H9 (cell line): ENCODE data around the gene NUDT8. TPM values are rescaled to one million over a fixed set of nuclear protein-coding genes. Genes with fewer than 3 reads are reported as not detected.
"Not testable (repeated sequence)": the region's sequence is repeated elsewhere in the genome, so short reads cannot be mapped to it uniquely, and the experiment has no call there.

Source experiments
- DNase-seq: peaks from one replicate; pipeline ENCODE4 v3.0.0-alpha.2; 2017
- H2AFZ ChIP-seq: one replicate; pipeline ENCODE4 v1.6.1; 2013; ENCODE audit warnings: mild to moderate bottlenecking, low read length, control low read depth, moderate library complexity
- H2AK5ac ChIP-seq: 2 replicates; pipeline ENCODE4 v1.6.1; 2013; ENCODE audit warnings: low read length, control low read depth, mixed read lengths; ENCODE audit not compliant: insufficient read length
- H2BK120ac ChIP-seq: one replicate; pipeline ENCODE4 v1.6.1; 2013; ENCODE audit warnings: low read depth, mild to moderate bottlenecking, low read length, control low read depth, inconsistent platforms; ENCODE audit not compliant: poor library complexity, severe bottlenecking
- H2BK12ac ChIP-seq: 2 replicates; pipeline ENCODE4 v1.6.1; 2013; ENCODE audit warnings: low read length, control low read depth, mixed read lengths, low read depth; ENCODE audit not compliant: insufficient read length
- H2BK15ac ChIP-seq: 2 replicates; pipeline ENCODE4 v1.6.1; 2013; ENCODE audit warnings: low read depth, low read length, control low read depth
- H2BK20ac ChIP-seq: one replicate; pipeline ENCODE4 v1.6.1; 2013; ENCODE audit warnings: low read depth, mild to moderate bottlenecking, low read length, control low read depth, inconsistent platforms; ENCODE audit not compliant: poor library complexity, severe bottlenecking
- H2BK5ac ChIP-seq: 2 replicates; pipeline ENCODE4 v1.6.1; 2013; ENCODE audit warnings: low read length, control low read depth, mixed read lengths; ENCODE audit not compliant: insufficient read length
- H3K14ac ChIP-seq: 2 replicates; pipeline ENCODE4 v1.6.1; 2013; ENCODE audit warnings: low read length, control low read depth; ENCODE audit not compliant: insufficient read depth
- H3K18ac ChIP-seq: 2 replicates; pipeline ENCODE4 v1.6.1; 2013; ENCODE audit warnings: low read depth, mild to moderate bottlenecking, mixed read lengths, low read length, control low read depth; ENCODE audit not compliant: insufficient read length
- H3K23ac ChIP-seq: 2 replicates; pipeline ENCODE4 v1.6.1; 2013; ENCODE audit warnings: low read length, control low read depth, mixed read lengths, low read depth; ENCODE audit not compliant: insufficient read length
- H3K23me2 ChIP-seq: 2 replicates; pipeline ENCODE4 v1.6.1; 2013; ENCODE audit warnings: low read depth, mild to moderate bottlenecking, mixed read lengths, low read length, control low read depth; ENCODE audit not compliant: insufficient read length, poor library complexity, severe bottlenecking
- H3K27ac ChIP-seq: 2 replicates; pipeline ENCODE4 v1.5.1; 2013; ENCODE audit warnings: low read length, control low read depth, mixed read lengths, low read depth; ENCODE audit not compliant: insufficient read length
- H3K27me3 ChIP-seq: 2 replicates; pipeline ENCODE4 v1.6.1; 2013; ENCODE audit warnings: low read length, control low read depth, inconsistent platforms; ENCODE audit not compliant: insufficient read depth
- H3K4ac ChIP-seq: 2 replicates; pipeline ENCODE4 v1.6.1; 2013; ENCODE audit warnings: low read depth, mild to moderate bottlenecking, control low read depth, inconsistent platforms, low read length, moderate library complexity
- H3K4me1 ChIP-seq: 2 replicates; pipeline ENCODE4 v1.6.1; 2013; ENCODE audit warnings: low read length, control low read depth, inconsistent platforms; ENCODE audit not compliant: insufficient read depth
- H3K4me2 ChIP-seq: 2 replicates; pipeline ENCODE4 v1.6.1; 2013; ENCODE audit warnings: low read length, control low read depth, mixed read lengths; ENCODE audit not compliant: insufficient read length, insufficient read depth
- H3K56ac ChIP-seq: 2 replicates; pipeline ENCODE4 v1.6.1; 2013; ENCODE audit warnings: low read depth, mild to moderate bottlenecking, mixed read lengths, low read length, control low read depth; ENCODE audit not compliant: insufficient read length
- H3K79me1 ChIP-seq: 2 replicates; pipeline ENCODE4 v1.6.1; 2013; ENCODE audit warnings: low read depth, mild to moderate bottlenecking, moderate library complexity, low read length, control low read depth, inconsistent platforms; ENCODE audit not compliant: insufficient read depth, poor library complexity, severe bottlenecking
- H3K79me2 ChIP-seq: 2 replicates; pipeline ENCODE4 v1.6.1; 2013; ENCODE audit warnings: low read length, control low read depth, inconsistent platforms; ENCODE audit not compliant: insufficient read depth
- H3K9ac ChIP-seq: 2 replicates; pipeline ENCODE4 v1.6.1; 2013; ENCODE audit warnings: low read length, control low read depth, mixed read lengths; ENCODE audit not compliant: insufficient read length; ENCODE audit errors: extremely low read depth
- H3K9me3 ChIP-seq: one replicate; pipeline ENCODE4 v1.6.1; 2013; ENCODE audit warnings: low read depth, low read length, inconsistent platforms; ENCODE audit not compliant: control insufficient read depth
- H3T11ph ChIP-seq: one replicate; pipeline ENCODE4 v1.6.1; 2013; ENCODE audit warnings: mild to moderate bottlenecking, low read length, control low read depth, inconsistent platforms
- H4K20me1 ChIP-seq: one replicate; pipeline ENCODE4 v1.6.1; 2013; ENCODE audit not compliant: control insufficient read depth, insufficient read length, insufficient read depth
- H4K5ac ChIP-seq: 2 replicates; pipeline ENCODE4 v1.6.1; 2013; ENCODE audit warnings: low read depth, mild to moderate bottlenecking, mixed read lengths, low read length, control low read depth; ENCODE audit not compliant: insufficient read length
- H4K8ac ChIP-seq: replicated peaks from 2 replicates; pipeline ENCODE4 v1.6.1; 2013; ENCODE audit warnings: low read length, control low read depth, mixed read lengths, low read depth; ENCODE audit not compliant: insufficient read length
- H4K91ac ChIP-seq: 2 replicates; pipeline ENCODE4 v1.6.1; 2013; ENCODE audit warnings: low read depth, mild to moderate bottlenecking, moderate library complexity, mixed read lengths, low read length, control low read depth; ENCODE audit not compliant: insufficient read length
- H3K27ac Mint-ChIP-seq, 3 experiments: 2 replicates in 2 of 3; 3 replicates in 1 of 3; pipeline ENCODE4 v1.8.0; 2020 to 2021; ENCODE audit warnings: mixed read lengths in 3 of 3, mild to moderate bottlenecking in 1 of 3, moderate library complexity in 1 of 3
- H3K27me3 Mint-ChIP-seq: 2 replicates; pipeline ENCODE4 v1.8.0; 2021; ENCODE audit warnings: low read depth, mild to moderate bottlenecking, moderate library complexity, mixed read lengths
- H3K36me3 Mint-ChIP-seq, 3 experiments: 2 replicates in 2 of 3; 3 replicates in 1 of 3; pipeline ENCODE4 v1.8.0; 2020 to 2021; ENCODE audit warnings: low read depth in 3 of 3, mixed read lengths in 3 of 3; ENCODE audit not compliant: insufficient read depth in 1 of 3
- H3K4me1 Mint-ChIP-seq, 2 experiments: 2 replicates each; pipeline ENCODE4 v1.8.0; 2020; ENCODE audit warnings: mixed read lengths in 2 of 2
- H3K4me3 Mint-ChIP-seq, 2 experiments: 2 replicates in 1 of 2; 3 replicates in 1 of 2; pipeline ENCODE4 v1.8.0; 2020 to 2021; ENCODE audit warnings: mild to moderate bottlenecking in 2 of 2, mixed read lengths in 2 of 2, moderate library complexity in 1 of 2
- H3K9me3 Mint-ChIP-seq, 2 experiments: 2 replicates in 1 of 2; 3 replicates in 1 of 2; pipeline ENCODE4 v1.8.0; 2020; ENCODE audit warnings: mild to moderate bottlenecking in 2 of 2, mixed read lengths in 2 of 2, moderate library complexity in 1 of 2
- WGBS: extraction: QIAGEN DNeasy Blood & Tissue Kit; methylation state at CpG from one replicate; pipeline ENCODE4 v1.1.7; 2013; ENCODE audit warnings: missing lambda C conversion rate, low lambda C conversion rate, mixed read lengths; ENCODE audit not compliant: insufficient read length; ENCODE audit errors: extremely low coverage; 5-methylcytosine and 5-hydroxymethylcytosine counted together
- total RNA-seq: library from RNA; stranded (reverse); gene quantifications from 2 replicates; pipeline ENCODE4 v1.2.1, GENCODE V29; 2021

The NUDT8 gene
- total RNA-seq, 1 experiment from 2014 or later = 6.5 TPM

- WGBS = no CpG with 5 or more reads among the region's 33 CpGs
Measured at GRCh38 chr11:67619683-67620618, 9.8 kb downstream of the NUDT8 start.

DNA sequence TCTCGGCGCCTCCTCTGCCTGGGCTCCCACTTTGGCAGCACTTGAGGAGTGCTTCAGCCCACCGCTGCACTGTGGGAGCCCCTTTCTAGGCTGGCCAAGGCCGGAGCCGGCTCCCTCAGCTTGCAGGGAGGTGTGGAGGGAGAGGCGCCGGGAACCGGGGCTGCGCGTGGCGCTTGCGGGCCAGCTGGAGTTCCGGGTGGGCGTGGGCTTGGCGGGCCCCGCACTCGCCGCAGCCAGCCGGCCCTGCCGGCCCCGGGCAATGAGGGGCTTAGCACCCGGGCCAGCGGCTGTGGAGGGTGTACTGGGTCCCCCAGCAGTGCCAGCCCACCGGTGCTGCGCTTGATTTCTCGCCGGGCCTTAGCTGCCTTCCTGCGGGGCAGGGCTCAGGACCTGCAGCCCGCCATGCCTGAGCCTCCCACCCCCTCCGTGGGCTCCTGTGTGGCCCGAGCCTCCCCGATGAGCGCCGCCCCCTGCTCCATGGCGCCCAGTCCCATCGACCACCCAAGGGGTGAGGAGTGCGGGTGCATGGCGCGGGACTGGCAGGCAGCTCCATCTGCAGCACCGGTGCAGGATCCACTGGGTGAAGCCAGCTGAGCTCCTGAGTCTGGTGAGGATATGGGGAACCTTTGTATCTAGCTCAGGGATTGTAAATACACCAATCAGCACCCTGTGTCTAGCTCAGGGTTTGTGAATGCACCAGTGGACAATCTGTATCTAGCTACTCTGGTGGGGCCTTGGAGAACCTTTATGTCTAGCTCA is 10.7 kb downstream of the NUDT8 start:
- DNase-seq = peak; percentile 74
- H3K14ac ChIP-seq, H3K27ac ChIP-seq, H3K27me3 ChIP-seq, H3K27ac Mint-ChIP-seq, H3K4ac ChIP-seq, H3K9me3 Mint-ChIP-seq, H4K5ac ChIP-seq, H2BK15ac ChIP-seq, H4K8ac ChIP-seq, H2BK12ac ChIP-seq, H3K4me1 ChIP-seq, H2BK120ac ChIP-seq, H3K23ac ChIP-seq, H4K91ac ChIP-seq, H3K79me1 ChIP-seq, H3K79me2 ChIP-seq, H3K56ac ChIP-seq, H3K9ac ChIP-seq, H3T11ph ChIP-seq, H2BK20ac ChIP-seq, H3K23me2 ChIP-seq, H4K20me1 ChIP-seq, H2AK5ac ChIP-seq, H3K9me3 ChIP-seq, H3K18ac ChIP-seq, H2BK5ac ChIP-seq, H2AFZ ChIP-seq, H3K4me2 ChIP-seq: not testable (repeated sequence)
- H3K36me3 Mint-ChIP-seq = peaks cover 4 to 21% (median 9%) of the 10 kb centered on the region in 3 experiments; a peak in 6 of 7 replicates
- peak overlapping the region; percentile 88 to 93; a peak in 2 of 5 replicates for H3K4me3 Mint-ChIP-seq
- H3K4me1 Mint-ChIP-seq = peaks cover 51 to 66% of the 10 kb centered on the region in 2 experiments
- peaks cover 42% of the 10 kb centered on the region for H3K27me3 Mint-ChIP-seq
- no CpG with 5 or more reads among the region's 40 CpGs for WGBS

More at GRCh38 chr11:67619683-67620618, 9.8 kb downstream of the NUDT8 start:
- H3K27ac ChIP-seq, H3K4me1 ChIP-seq, H3K23ac ChIP-seq, H2BK15ac ChIP-seq, H3K79me2 ChIP-seq, H2AFZ ChIP-seq, H3K9me3 ChIP-seq, H3K18ac ChIP-seq, H2AK5ac ChIP-seq, H2BK5ac ChIP-seq, H3K27me3 ChIP-seq, H2BK20ac ChIP-seq, H4K91ac ChIP-seq, H2BK120ac ChIP-seq, H3T11ph ChIP-seq, H3K56ac ChIP-seq, H2BK12ac ChIP-seq, H3K14ac ChIP-seq, H4K5ac ChIP-seq, H4K20me1 ChIP-seq, H4K8ac ChIP-seq, H3K4ac ChIP-seq, H3K9me3 Mint-ChIP-seq, H3K79me1 ChIP-seq, H3K23me2 ChIP-seq: not testable (repeated sequence)
- Histone ChIP-seq H3K9ac (peak overlapping the region; percentile 64), H3K4me2 (peak overlapping the region; percentile 92)
- Mint-ChIP-seq H3K27ac (peak overlapping the region; percentile 61 to 97 (median 94); a peak in 5 of 7 replicates), H3K4me3 (peak overlapping the region; percentile 88 to 93), H3K27me3 (peaks cover 44% of the 10 kb centered on the region), H3K36me3 (peaks cover 4 to 24% (median 13%) of the 10 kb centered on the region in 3 experiments; a peak in 6 of 7 replicates), H3K4me1 (peaks cover 50 to 59% of the 10 kb centered on the region in 2 experiments)
- DNase-seq = peak; percentile 94
